ENCODE measurements around the gene LCMT2.
A peak's percentile ranks its signal among the peaks of the same experiment; 100 is the strongest.

Gene LCMT2

DNA sequence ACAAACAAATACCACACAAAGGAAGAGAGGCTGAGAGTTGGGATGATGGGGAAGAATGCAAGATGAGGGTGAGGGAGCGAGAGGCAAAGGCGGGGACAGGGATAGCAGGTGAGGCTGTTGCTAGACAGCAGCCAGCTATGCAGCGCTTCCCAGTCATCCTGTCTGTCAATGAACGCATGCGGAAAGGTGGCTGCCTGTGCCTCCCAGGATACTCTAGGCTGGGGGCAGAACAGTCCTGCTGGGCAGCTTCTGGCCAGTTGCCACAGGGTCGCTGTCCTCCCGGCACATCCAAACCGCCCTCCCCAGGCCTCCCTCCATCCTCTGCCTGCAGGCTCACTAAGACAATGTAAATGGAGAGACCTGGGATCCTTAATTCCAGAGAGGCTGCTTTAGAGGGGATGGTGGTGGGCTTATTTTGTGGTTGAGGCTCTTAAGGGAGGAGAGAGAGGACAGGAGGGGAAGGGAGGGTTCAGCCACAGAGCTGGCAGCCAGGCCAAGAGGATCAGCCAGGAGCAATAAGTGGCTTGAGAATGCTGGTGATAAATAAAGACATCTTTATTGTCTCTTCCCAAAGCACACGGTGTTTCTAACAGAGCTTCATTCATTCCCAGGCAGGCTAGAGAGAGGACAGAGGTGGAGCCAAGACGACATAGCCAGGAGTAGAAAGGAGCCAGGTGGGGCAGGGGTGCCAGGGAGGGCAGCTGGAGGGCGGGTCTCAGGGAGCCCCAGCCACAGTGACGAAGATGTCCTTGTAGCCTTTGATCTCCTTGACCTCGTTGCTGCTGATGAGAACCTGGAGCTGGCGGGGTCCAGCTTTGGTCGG, 54.4 kb downstream of the LCMT2 start:
- no peak for DNase-seq

DNA sequence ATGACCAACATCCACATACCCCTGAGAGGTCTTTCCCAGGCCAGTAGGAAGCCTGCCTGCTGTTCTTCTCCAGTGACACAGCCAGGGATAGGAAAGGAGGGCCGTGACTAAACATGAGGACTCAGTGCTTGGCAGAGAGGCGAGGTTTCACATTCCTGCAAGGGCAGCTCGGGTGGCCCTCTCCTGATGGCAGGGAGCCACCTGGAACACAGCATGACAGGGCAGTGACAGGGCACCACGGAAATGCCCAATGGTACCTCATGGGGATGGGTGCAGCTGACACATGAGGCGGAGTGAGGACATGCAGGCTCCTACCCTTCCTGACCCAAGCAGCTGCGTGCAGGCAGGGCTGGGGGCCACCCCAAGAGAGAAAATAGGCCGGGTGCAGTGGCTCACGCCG, 56.2 kb downstream of the LCMT2 start:
- DNase-seq: peak; percentile 62
